Measurements from ENCODE around the gene MYCT1. TPM values are rescaled to one million over a fixed set of nuclear protein-coding genes. Genes with fewer than 3 reads are reported as not detected.

MYCT1 gene
- total and polyA plus RNA-seq, 2 donors from 2014 or later: 6.4 to 14.2 TPM

DNA sequence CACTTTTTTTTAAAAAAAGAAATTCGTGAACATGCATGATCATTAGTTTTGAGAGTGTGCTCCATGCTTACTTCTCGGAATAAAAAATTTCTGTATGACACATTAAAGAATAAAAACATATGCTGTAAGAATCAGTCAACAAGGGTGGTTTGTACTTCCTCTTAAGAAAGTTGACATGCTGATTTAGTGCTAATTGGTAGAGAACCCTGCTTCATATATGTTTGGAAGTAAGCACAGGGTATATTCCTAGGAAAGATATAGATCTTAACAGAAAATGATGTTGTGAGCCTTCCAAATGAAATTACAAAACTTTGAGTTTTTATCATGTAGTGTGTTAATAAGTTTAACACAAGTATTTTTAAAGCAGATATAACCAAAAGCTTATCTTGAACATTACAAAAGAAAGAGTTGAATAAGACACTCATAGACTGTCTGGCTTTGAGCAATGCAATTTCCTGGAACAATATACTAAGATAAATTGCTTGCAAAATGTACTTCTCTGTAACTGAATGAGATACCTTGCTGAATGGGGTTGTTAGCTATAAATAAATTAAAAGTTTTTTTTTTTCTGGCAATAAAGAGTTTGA is 39.1 kb downstream of the MYCT1 start:
- no peak for TF ChIP-seq CTCF (IDR thresholded peaks at IDR 0.05; ENCODE audit: borderline replicate concordance, extremely low read depth, insufficient read depth)
- Histone ChIP-seq H3K4me1 (ENCODE audit: control insufficient read depth in 2 of 3, insufficient read depth in 2 of 3, low read depth in 1 of 3, low read length in 3 of 3) (no peaks in the 10 kb centered on the region), H3K36me3 (ENCODE audit: control insufficient read depth in 2 of 3, insufficient read depth in 3 of 3, low read length in 3 of 3) (no peaks in the 10 kb centered on the region), H3K4me3 (ENCODE audit: low read length in 3 of 3) (no peak overlapping the region), H3K27me3 (ENCODE audit: control insufficient read depth, insufficient read depth, low read length) (no peaks in the 10 kb centered on the region), H3K27ac (ENCODE audit: low read depth in 2 of 2, low read length in 2 of 2) (no peak overlapping the region), H3K9me3 (ENCODE audit: control insufficient read depth in 2 of 3, insufficient read depth in 1 of 3, low read length in 3 of 3) (no peaks in the 10 kb centered on the region), H3K9ac (ENCODE audit: low read length in 3 of 3) (no peak overlapping the region)
- FAIRE-seq: no peak
- intact Hi-C loops (cut with DNase I): no loop called here
- no peak for DNase-seq

GRCh38 chr6:152745509-152746171 is 47.9 kb downstream of the MYCT1 start:
- TF ChIP-seq CTCF (IDR thresholded peaks at IDR 0.05; ENCODE audit: borderline replicate concordance, extremely low read depth, insufficient read depth): no peak
- Histone ChIP-seq H3K4me1 (ENCODE audit: control insufficient read depth in 2 of 3, insufficient read depth in 2 of 3, low read depth in 1 of 3, low read length in 3 of 3) (no peaks in the 10 kb centered on the region), H3K36me3 (ENCODE audit: control insufficient read depth in 2 of 3, insufficient read depth in 3 of 3, low read length in 3 of 3) (no peaks in the 10 kb centered on the region), H3K27me3 (ENCODE audit: control insufficient read depth, insufficient read depth, low read length) (no peaks in the 10 kb centered on the region), H3K9ac (ENCODE audit: low read length in 3 of 3) (no peak overlapping the region), H3K9me3 (ENCODE audit: control insufficient read depth in 2 of 3, insufficient read depth in 1 of 3, low read length in 3 of 3) (no peaks in the 10 kb centered on the region), H3K27ac (ENCODE audit: low read depth in 2 of 2, low read length in 2 of 2) (no peak overlapping the region), H3K4me3 (ENCODE audit: low read length in 3 of 3) (no peak overlapping the region)
- no peak for FAIRE-seq
- intact Hi-C loops (cut with DNase I): no loop called here
- no peak for DNase-seq

DNA sequence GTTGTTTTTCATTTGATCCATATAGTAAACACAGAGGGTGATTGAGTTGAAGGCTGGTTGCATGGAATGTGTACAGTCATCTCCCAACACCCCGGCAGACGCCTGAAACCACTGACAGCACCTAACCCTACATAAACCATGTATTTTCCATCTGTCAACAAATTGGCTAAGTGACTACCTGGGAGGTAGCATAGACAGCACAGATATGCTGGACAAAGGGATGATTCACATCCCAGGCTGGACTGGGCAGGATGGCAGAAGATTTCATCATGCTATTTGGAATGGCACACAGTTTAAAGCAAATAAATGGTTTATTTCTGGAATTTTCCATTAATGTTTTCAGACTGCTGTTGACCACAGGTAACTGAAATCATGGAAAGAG is 48.5 kb downstream of the MYCT1 start:
- no peak for FAIRE-seq
- H3K4me1 ChIP-seq (ENCODE audit: control insufficient read depth in 2 of 3, insufficient read depth in 2 of 3, low read depth in 1 of 3, low read length in 3 of 3): no peaks in the 10 kb centered on the region
- DNase-seq: no peak
- no peak for TF ChIP-seq CTCF (IDR thresholded peaks at IDR 0.05; ENCODE audit: borderline replicate concordance, extremely low read depth, insufficient read depth)
- no peak overlapping the region for H3K9ac ChIP-seq (ENCODE audit: low read length in 3 of 3)
- no peaks in the 10 kb centered on the region for H3K27me3 ChIP-seq (ENCODE audit: control insufficient read depth, insufficient read depth, low read length)
- no peaks in the 10 kb centered on the region for H3K9me3 ChIP-seq (ENCODE audit: control insufficient read depth in 2 of 3, insufficient read depth in 1 of 3, low read length in 3 of 3)
- H3K36me3 ChIP-seq (ENCODE audit: control insufficient read depth in 2 of 3, insufficient read depth in 3 of 3, low read length in 3 of 3): no peaks in the 10 kb centered on the region
- intact Hi-C loops (cut with DNase I): no loop called here
- H3K4me3 ChIP-seq (ENCODE audit: low read length in 3 of 3): no peak overlapping the region
- no peak overlapping the region for H3K27ac ChIP-seq (ENCODE audit: low read depth in 2 of 2, low read length in 2 of 2)

Measured in kidney (tissue), 14 donors.